NCI-H128 (cell line): ENCODE results near the gene ZNF557.

Source experiments
- DNase-seq: peaks from one replicate; lab custom pipeline; 2025; ENCODE audit not compliant: unreplicated experiment; lab: John Stamatoyannopoulos, UW

Gene ZNF557

DNA sequence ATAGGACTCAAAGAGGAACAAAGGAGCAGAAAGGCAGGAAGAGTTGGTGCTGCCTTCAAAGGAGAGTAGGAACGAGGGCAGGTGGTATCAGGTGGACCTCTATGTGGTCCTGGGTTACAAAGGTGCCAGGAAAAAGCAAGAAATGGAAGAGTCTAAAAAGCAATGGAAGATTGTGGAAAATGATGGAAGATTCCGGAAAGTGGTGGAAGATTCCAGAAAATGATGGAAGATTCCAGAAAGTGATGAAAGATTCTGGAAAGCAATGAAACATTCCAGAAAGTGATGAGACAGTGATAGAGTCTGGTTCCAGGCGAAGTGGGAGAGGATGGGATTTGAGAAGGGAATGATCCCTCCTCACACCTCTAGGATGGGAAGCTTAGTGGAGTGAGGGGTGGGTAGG is 55.3 kb downstream of the ZNF557 start:
- no peak for DNase-seq

GRCh38 chr19:7125221-7125620 is 55.7 kb downstream of the ZNF557 start:
- no peak for DNase-seq

- no peak for DNase-seq
Measured at GRCh38 chr19:7126132-7126531, 56.6 kb downstream of the ZNF557 start.

DNA sequence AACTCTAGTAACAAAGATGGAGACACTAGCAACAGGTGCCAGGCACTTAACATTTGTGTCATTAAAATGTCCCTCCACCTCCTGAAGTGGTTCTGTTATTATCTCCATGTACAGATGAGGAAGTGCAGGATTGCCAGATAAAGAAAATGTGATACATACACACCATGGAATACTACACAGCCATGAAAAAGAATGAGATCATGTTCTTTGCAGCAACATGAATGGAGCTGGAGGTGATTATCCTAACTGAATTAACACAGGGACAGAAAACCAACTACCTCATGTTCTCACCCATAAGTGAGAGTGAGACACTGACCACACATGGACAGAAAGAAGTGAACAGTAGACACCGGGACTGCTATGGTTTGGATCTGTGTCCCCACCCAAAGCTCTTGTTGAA is 60.5 kb downstream of the ZNF557 start:
- no peak for DNase-seq

DNA sequence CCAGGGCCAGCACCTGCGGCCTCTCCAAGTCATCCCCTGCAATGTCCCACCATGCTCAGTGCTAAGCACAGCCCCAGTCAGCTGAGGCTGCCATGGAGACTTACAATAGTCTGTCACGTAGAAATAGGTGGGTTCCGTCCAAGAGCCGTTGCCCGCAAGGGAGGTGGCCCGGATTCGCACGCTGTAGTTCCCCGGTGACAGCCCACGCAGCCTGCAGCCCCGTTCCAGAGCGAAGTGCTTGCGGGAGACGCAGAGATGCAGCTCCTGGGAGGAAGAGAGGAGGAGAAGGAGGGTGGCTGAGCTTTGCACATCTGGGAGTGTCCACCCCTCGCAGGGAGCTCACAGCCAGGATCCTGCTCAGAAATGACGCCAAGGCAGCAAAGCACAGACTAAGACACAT is 62.6 kb downstream of the ZNF557 start:
- no peak for DNase-seq

DNA sequence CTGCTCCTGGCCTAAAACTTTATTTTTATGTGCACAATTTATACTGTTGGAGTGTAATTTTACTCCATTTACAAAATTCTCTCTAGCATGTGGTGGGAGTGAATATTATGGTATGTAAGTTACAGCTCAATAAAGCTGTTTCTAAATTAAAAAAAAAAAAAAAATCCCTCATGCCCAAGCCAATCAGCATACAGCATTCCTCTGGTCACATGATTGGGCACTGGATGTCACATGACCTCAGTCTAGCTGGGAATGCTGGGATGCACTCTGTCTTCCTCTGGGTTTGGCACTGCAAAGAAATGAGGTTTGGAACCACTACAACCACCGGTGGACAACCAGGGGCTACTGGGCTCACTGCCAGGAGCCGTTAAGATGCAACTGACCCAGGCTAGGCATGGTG is 67.6 kb downstream of the ZNF557 start:
- no peak for DNase-seq
